DMS79 treated with DMSO at 0.1 percent for 48 hours (cell line): ENCODE results near the gene MFSD1.

Experiments used
- DNase-seq: peaks from one replicate; lab custom pipeline; 2025; lab: John Stamatoyannopoulos, UW

The MFSD1 gene

GRCh38 chr3:158810823-158811724, 9.2 kb downstream of the MFSD1 start:
- no peak for DNase-seq

DNA sequence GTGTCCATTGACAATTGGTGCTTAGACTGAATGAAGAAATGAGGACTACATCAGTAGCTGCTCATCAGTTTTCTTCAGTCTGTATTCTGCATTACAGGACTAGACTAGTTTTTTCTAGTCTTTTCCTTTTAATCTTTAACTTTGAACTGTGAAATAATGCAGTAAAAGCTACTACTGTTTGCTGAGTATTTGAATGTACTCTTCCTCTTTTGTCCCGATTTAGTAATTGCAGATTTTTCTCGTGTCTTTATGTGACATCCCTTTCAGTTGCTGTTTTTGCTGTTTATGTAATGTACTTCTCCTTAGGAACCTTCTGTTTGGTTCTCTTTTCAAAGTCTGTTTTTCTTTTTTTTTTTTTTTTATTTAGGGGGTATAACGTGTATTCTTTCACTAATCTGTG, 17.4 kb downstream of the MFSD1 start:
- DNase-seq = no peak

DNA sequence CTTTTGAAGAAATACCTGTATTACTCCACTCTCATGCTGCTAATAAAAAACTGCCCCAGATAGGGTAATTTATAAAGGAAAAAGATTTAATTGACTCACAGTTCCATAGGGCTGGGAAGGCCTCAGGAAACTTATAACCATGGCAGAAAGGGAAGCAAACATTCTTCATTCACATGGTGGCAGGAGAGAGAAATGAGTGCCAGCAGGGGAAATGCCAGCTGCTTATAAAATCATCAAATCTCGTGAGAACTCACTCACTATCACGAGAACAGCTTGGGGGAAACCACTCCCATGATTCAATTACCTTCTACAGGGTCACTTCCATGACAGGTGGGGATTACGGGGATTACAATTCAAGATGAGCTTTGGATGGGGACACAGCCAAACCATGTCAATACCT, 18.7 kb downstream of the MFSD1 start:
- DNase-seq = no peak

- no peak for DNase-seq
These were observed 20.0 kb downstream of the MFSD1 start for GRCh38 chr3:158821847-158822246.

- DNase-seq = no peak
These were observed 21.6 kb downstream of the MFSD1 start for GRCh38 chr3:158823426-158823825.

- DNase-seq = no peak
These were observed 25.9 kb downstream of the MFSD1 start for GRCh38 chr3:158827773-158828172.

DNA sequence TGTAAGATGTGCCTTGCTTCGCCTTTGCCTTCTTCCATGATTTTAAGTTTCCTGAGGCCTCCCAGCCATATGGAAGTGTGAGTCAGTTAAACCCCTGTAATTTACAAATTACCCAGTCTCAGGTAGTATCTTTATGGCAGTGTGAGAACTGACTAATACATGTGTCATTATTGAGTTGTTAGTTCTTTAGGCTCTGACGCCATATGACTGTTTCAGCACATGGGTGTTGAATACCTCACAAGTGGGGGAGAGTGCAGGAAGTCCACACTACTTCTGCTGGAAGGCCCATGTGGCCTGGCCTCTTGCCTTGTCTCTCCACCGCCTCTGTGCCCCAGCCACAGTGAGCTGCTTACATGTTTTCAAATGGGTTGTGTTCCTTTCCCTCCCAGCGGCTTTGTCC, 28.5 kb downstream of the MFSD1 start:
- no peak for DNase-seq

DNA sequence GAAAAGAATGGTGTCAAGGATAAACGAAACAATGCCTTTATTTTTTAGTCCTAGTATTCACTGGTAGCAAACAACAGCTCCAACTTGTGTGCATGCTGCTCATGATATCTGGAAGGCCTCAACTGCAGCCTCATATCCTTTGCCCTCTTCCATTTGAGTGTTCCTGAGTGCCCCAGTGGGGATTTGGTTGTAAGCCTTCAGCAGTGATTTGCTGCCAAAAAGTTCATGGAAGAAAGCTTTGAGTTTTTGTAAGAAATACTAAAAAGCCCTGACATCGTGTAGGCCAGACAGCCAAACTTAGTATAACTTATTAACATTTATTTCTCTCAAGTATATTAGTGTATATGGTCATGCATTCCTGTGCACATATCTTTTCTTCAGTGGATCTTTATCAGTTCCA, 30.0 kb downstream of the MFSD1 start:
- DNase-seq = no peak

DNA sequence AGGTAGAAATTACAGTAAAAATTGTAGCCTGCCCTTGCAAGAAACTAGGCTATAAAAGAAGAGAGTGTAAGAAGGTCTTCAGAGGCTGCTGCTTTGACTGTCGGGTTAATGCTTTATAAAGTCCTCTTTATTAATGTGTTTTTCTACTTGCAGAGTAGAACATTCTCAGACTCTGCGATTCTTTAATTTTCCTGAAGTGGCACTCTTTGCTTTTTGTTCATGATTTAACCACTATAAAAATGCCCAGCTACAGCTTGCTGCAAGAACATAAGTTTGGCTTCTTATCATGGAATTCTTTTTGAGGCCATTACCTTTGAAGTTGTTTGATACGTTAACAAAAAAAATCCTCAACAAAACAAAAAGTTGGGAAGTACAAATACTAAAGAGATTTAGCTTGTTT, 33.8 kb downstream of the MFSD1 start:
- no peak for DNase-seq

DNA sequence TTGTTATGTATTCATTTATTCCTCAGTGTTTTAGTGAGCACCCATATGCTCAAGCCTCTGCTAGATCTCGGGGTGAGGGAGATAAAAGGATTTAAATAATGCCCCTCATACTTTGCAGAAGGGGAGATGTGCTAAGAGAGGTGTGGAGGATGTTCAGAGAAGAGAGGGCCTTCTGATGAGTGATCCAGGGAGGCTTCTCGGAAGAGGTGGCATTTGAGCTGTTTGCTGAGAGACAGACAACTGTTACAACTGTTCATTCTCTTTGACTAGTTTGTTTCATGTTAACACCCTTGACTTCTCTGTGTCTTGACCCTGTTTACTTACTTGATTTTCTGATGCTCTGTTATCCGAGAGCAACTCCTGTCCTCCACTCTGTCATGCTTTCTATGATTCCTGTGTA, 34.5 kb downstream of the MFSD1 start:
- DNase-seq = no peak

DNA sequence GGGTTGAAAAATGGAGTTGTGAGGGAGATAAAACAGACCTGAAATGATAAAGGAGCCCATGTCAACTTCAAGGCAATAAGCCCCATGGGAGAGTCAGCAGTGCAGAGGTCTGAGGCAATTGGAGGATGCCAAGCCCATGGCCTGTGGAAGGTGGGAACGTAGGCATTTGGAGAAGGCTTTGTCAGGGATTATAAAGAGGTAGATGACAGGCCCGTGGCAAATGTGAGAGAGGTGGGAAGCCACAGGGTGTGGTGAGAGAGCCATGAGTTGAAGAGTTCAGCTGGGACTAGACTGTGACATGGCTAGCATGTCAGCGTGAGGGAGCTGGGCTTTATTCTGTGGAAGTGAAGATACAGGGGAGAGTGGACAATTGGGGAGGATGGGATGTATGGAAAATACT, 35.4 kb downstream of the MFSD1 start:
- DNase-seq = no peak

DNA sequence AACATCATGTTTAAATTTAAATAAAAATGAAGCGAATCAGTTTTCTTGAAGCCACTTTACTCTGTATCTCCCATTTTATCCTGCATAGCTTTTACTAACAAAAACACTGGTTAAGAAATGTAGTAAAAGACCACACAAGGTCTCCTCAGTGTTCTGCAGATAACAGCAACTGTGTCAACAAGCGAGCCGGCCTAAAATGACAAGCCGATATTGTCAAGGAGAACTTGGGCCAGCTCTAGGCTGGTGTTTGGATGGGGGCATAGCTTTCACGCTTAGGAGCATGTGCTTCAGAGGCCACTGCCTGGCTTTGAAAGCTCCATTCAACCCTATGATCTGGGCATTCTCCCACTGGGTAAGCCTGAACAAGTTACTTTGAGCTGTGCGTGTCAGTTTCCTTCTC, 38.1 kb downstream of the MFSD1 start:
- no peak for DNase-seq

DNA sequence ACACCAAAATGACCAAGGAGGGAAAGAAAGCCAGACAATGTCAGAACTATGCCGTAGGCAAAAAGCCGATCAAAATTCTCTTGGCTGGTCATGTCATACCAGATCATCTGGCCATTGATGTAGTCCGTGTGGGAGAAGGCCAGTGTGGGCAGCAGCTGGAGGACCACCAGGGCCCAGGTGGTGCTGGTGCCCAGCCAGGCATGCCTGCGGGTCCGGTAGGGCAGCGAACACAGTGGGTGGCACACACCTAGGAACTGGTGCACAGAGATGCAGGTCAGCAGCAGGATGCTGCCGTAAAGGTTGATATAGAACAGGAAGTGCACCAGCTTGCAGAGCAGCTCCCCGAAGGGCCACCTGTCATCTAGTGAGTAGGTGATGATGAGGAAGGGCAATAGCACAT, 39.5 kb downstream of the MFSD1 start:
- no peak for DNase-seq

DNA sequence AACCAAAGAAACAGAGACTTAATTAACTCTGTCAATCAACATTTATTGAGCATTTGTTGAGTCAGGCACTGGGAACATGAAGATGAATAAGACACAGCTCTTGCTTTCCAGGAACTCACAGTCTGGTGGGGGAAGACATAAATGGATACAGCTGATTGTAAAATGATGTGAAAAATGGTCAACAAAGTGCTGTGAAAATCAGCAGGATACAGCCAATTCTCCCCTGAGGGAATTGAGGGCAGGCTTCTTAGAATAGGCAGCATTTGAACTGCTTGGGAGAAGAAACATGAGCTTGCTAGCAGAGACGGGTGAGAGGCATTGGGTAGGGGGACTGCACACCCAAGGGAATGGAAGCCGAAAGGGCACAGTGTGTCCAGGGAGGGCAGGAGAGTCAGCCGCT, 41.1 kb downstream of the MFSD1 start:
- no peak for DNase-seq

DNA sequence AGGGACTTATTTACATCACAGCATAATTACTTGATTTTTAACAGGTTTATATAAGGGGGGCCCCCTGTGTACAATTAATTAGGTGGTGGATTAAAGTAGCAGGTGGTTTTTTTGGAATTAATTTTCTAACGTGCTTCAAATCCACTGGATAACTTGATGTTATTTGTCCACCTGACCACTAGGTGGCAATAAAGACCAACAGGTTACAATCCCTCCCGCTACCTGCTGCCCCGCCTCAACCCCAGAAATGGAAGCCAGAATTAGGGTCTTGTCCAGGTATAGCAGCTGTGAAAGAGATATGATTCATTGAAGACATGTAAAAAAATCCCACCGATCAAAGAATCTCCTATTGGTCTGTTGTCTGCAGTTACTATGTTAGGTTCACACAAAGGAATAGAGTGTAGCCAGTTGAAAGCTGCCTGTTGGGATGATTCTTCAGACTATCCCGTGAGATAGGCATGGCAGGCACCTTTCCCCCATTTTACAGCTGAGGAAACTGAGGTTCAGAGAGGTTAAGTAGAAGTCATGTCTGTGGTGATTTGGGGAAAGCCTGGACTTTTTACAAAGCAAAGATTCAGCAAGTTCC, 44.0 kb downstream of the MFSD1 start:
- peak; percentile 59 for DNase-seq

DNA sequence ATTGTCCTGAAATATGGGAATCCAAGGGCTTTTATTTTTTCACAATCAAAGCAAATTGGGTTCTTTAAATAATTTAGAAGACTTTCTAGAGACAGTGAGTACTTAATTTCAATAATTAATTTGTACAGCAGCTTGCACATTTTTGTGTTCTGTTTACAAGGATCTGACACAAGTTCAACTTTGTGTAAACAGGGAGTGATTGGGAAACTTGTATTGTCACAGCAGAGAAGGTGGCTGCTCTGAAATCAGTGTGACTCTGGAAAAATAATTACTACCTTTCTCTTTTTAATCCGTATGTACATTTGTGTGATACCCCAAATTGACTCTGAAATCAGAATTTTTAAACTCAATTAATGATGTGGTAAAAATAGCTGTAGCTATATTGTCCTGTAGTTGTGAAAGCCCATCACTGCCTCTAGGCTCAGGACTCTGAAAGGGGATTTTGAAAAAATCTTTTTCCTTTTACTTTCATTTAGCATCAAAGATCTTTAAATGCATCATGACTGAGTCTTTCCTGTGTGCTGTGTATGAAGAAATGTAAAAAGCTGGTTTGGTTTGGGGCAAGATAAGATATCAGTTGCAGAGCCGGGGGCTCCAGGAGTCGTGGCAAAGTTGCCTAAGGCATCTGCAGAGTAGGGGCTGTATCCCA, 45.1 kb downstream of the MFSD1 start:
- no peak for DNase-seq

GRCh38 chr3:158847452-158847821, 45.6 kb downstream of the MFSD1 start:
- no peak for DNase-seq

DNA sequence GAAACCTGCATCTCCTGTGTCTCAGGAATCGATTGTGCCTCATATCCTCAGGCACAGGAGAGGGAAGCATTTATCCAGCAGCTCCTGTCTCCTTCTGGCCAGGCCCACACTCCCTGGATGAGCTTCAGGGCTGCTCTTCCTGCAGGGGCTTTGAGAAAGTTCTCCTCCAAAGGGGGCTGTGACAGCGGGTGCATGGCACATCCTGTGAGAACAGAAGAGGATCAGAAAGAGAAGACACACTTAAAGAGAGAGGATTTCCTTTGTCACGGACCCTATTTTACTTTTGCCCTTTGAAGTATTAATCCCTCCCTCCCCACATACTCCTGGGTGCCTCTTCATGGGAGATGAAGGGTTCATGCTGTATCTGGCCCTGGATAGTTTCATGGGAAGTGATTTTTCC, 46.0 kb downstream of the MFSD1 start:
- DNase-seq = peak; percentile 14

- DNase-seq = no peak
These were observed 47.9 kb downstream of the MFSD1 start for GRCh38 chr3:158849757-158850156.

- DNase-seq = no peak
These were observed 57.5 kb downstream of the MFSD1 start for GRCh38 chr3:158859362-158859761.

- no peak for DNase-seq
These were observed 61.4 kb downstream of the MFSD1 start for GRCh38 chr3:158863247-158863646.

DNA sequence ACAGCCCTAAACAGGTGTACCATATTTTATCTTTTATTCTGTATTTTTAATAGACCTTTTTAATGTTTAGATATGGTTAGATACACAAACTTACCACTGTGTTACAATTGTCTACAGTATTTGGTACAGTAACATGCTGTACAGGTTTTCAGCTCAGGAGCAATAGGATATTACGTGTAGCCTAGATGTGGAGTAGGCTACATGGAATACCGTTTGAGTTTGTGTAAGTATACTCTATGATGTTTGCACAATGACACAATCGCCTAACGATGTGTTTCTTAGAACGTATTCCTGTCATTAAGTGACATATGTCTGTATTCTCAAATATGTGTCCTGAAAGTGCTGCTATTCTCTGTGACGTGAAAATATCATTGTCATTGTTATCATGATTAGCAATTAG, 62.6 kb downstream of the MFSD1 start:
- DNase-seq = no peak

DNA sequence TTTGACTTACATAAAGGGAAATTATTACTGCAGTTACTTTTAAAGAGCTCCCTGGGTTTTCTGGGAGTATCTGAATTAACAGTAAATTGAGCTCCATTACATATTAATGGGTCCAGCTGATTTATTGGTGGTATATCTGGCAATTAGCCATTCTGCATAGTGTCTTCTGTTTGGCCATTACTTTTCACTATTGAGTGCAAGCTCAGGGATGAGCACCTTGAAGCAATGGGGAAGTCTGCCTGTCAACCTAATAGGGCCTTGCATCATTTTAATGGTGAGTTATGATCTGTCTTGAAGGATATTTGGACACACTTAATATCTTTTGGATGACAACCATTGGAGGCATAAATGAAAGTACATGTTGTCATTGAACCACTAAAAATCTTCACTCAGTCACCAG, 73.8 kb downstream of the MFSD1 start:
- no peak for DNase-seq
